MM.1S (cell line): ENCODE measurements around the gene GATB.

ENCODE experiments used
- EZH2 ChIP-seq: fragments of 300-600 bp; sonication (generic); optimal IDR thresholded peaks from 2 replicates; pipeline ENCODE3; 2017; ENCODE audit warnings: low read depth, mild to moderate bottlenecking, antibody characterized with exemption, low read length, mixed read lengths
- EZH2phosphoT487 ChIP-seq: fragments of 300-600 bp; sonication (generic); IDR thresholded peaks from 2 replicates; pipeline ENCODE4 v1.6.1; 2018; ENCODE audit warnings: antibody characterized with exemption, low read length
- TF ChIP-seq, protein P1 (sequence below): fragments of 300-600 bp; sonication (generic); IDR thresholded peaks from 2 replicates; pipeline ENCODE4 v1.5.1; 2016; ENCODE audit warnings: antibody characterized with exemption, low read length, mixed read lengths

DNA sequence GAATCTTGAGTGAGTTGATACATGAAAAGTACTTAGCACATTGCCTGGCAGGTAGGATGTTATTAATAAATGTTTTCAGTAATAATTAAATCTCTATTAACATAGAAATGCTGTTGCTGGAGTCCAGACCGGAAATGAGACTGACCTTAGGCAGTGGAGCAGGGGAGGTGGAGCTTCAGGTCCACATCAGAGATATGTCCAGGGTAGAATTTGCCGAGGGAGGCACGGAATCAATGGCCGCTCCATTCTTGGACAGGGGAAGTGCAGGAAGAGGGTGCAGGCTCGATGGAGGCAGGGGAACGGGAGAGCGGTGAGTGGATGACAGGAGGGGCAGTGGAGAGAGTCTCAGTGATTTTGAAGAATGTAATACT, 107.3 kb downstream of the GATB start:
- TF ChIP-seq, protein P1, sequence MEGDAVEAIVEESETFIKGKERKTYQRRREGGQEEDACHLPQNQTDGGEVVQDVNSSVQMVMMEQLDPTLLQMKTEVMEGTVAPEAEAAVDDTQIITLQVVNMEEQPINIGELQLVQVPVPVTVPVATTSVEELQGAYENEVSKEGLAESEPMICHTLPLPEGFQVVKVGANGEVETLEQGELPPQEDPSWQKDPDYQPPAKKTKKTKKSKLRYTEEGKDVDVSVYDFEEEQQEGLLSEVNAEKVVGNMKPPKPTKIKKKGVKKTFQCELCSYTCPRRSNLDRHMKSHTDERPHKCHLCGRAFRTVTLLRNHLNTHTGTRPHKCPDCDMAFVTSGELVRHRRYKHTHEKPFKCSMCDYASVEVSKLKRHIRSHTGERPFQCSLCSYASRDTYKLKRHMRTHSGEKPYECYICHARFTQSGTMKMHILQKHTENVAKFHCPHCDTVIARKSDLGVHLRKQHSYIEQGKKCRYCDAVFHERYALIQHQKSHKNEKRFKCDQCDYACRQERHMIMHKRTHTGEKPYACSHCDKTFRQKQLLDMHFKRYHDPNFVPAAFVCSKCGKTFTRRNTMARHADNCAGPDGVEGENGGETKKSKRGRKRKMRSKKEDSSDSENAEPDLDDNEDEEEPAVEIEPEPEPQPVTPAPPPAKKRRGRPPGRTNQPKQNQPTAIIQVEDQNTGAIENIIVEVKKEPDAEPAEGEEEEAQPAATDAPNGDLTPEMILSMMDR, result no peak
- TF ChIP-seq EZH2 (no peak), EZH2phosphoT487 (no peak)
